ENCODE results near the gene ABCC4. TPM values are rescaled to one million over a fixed set of nuclear protein-coding genes. Genes with fewer than 3 reads are reported as not detected.

The ABCC4 gene
- total and polyA plus RNA-seq, 2 of the 13 experiments (the other 11 are each of a cell fraction or from before 2014, with no cell fraction given) = 4.2 to 11.3 TPM

DNA sequence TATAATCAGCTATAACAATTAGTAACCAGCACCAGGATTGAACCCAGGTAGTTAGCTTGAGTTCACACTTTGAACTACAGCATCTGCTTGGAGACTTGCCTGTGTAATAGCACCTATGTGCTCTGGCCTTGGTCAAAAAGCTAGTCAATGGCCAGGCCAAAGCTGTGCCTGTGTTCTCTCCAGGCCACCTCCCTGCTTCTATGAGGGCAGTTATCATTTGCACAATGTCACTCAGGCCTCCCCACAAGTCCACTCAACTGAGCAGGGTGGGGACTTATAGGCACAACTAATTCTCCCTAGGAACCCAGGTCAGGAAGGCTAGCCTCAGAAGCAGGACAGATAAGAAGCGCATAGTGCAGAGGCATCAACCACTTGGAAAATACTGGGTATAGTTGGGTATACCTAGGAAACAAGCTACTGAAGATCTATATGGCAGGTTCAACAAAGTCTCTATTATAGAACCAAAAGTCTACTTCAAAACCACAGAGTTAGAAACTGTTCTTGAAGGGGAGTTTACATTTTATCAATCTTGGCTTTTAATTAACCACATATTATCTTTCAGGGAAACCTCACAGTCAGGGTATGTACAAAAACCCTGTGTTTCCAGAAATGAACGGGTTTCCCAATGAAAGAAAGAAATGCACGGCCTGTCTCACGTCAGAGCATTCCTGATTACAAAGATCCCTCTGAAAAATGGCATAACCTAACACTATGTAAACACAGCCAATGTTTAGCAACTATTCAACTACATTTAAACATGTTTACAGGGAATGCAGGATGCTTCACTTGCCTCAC is 140.9 kb downstream of the ABCC4 start (continued):
- TF ChIP-seq REXO4 (CRISPR knock-in tag; IDR thresholded peaks at IDR 0.05; ENCODE audit: borderline replicate concordance) (no peak), KAT2B (IDR thresholded peaks at IDR 0.05; ENCODE audit: borderline replicate concordance, low read depth, low read length) (no peak), HIC2 (CRISPR knock-in tag; IDR thresholded peaks at IDR 0.05; ENCODE audit: low read depth) (no peak), ZNF784 (CRISPR knock-in tag; IDR thresholded peaks at IDR 0.05; ENCODE audit: borderline replicate concordance) (no peak), SP140L (CRISPR knock-in tag; IDR thresholded peaks at IDR 0.05; ENCODE audit: borderline replicate concordance) (no peak), ZNF546 (CRISPR knock-in tag; conservative IDR thresholded peaks at IDR 0.05) (no peak), TP53 (CRISPR knock-in tag; conservative IDR thresholded peaks at IDR 0.05) (no peak), ZNF558 (CRISPR knock-in tag; IDR thresholded peaks at IDR 0.05; ENCODE audit: borderline replicate concordance) (no peak), NFRKB (IDR thresholded peaks at IDR 0.05) (no peak), SRF (IDR thresholded peaks at IDR 0.05; ENCODE audit: low read depth, low read length) (no peak), SIX1 (CRISPR knock-in tag; IDR thresholded peaks at IDR 0.05; ENCODE audit: borderline replicate concordance) (peak; percentile 72; the same call in 1 of the 2 replicates), ZNF256 (CRISPR knock-in tag; conservative IDR thresholded peaks at IDR 0.05) (no peak), ZNF225 (CRISPR knock-in tag; IDR thresholded peaks at IDR 0.05) (no peak), ZNF615 (CRISPR knock-in tag; IDR thresholded peaks at IDR 0.05; ENCODE audit: borderline replicate concordance) (no peak), ZNF687 (CRISPR knock-in tag; IDR thresholded peaks at IDR 0.05) (no peak), IRX3 (CRISPR knock-in tag; IDR thresholded peaks at IDR 0.05; ENCODE audit: borderline replicate concordance, low read depth) (no peak), CERS6 (CRISPR knock-in tag; IDR thresholded peaks at IDR 0.05) (no peak)

Measured in HepG2 (cell line).